22Rv1 (cell line): ENCODE measurements around the gene KYAT1.

Experiments used
- H3K27ac ChIP-seq: fragments of 450-650 bp; 2 replicates; pipeline ENCODE4 v1.5.1; 2017
- ZFX ChIP-seq: fragments of 450-650 bp; IDR thresholded peaks from 2 replicates; pipeline ENCODE4 v1.6.1; 2017; ENCODE audit warnings: antibody characterized with exemption, borderline replicate concordance
- TF ChIP-seq, protein P1 (sequence below): fragments of 450-650 bp; IDR thresholded peaks from 2 replicates; pipeline ENCODE4 v1.5.1; 2017; ENCODE audit warnings: mild to moderate bottlenecking

KYAT1 gene

DNA sequence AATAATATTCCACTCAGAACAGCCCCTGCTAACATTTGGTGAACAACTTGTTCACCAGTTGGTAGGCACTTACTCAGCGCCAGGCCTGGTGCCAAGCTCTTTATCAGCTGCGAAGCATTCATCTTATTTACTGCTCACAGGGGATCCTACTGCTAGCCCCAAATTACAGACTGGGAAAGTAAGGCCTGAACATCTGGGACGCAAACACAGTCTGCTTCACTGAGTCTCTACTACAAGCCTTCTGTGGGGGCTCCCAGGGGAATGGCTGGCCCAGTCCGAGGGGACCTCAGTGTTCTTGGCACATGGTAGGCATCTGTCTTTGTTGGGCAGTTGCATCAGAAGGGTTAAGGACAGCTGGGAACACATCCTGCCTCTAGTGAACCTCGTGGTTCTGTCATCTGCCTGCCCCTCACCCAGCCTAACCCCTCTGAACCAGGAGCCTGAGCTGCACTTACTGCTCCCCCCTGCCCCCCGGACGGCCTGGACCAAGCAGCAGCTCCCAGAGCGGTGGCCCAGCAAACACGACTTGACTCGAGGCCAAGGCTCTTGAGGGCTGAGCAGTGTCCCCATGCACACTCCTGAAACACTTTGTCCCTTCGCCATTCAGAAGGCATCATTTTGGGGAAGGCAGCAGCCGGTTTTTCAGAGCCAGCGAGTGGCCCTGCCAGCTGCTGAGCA, 38.8 kb upstream of the KYAT1 start, which contains the start of gene PHYHD1:
Gene PHYHD1, plus strand, starts transcription at position 602 of the 678 bp plus-strand sequence. CDS start 1,342 bp downstream, outside the sequence.
- H3K27ac ChIP-seq: peak within 1 kb of the TSS; percentile 91
- TF ChIP-seq ZFX: no peak
- TF ChIP-seq, protein P1, sequence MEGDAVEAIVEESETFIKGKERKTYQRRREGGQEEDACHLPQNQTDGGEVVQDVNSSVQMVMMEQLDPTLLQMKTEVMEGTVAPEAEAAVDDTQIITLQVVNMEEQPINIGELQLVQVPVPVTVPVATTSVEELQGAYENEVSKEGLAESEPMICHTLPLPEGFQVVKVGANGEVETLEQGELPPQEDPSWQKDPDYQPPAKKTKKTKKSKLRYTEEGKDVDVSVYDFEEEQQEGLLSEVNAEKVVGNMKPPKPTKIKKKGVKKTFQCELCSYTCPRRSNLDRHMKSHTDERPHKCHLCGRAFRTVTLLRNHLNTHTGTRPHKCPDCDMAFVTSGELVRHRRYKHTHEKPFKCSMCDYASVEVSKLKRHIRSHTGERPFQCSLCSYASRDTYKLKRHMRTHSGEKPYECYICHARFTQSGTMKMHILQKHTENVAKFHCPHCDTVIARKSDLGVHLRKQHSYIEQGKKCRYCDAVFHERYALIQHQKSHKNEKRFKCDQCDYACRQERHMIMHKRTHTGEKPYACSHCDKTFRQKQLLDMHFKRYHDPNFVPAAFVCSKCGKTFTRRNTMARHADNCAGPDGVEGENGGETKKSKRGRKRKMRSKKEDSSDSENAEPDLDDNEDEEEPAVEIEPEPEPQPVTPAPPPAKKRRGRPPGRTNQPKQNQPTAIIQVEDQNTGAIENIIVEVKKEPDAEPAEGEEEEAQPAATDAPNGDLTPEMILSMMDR: no peak

DNA sequence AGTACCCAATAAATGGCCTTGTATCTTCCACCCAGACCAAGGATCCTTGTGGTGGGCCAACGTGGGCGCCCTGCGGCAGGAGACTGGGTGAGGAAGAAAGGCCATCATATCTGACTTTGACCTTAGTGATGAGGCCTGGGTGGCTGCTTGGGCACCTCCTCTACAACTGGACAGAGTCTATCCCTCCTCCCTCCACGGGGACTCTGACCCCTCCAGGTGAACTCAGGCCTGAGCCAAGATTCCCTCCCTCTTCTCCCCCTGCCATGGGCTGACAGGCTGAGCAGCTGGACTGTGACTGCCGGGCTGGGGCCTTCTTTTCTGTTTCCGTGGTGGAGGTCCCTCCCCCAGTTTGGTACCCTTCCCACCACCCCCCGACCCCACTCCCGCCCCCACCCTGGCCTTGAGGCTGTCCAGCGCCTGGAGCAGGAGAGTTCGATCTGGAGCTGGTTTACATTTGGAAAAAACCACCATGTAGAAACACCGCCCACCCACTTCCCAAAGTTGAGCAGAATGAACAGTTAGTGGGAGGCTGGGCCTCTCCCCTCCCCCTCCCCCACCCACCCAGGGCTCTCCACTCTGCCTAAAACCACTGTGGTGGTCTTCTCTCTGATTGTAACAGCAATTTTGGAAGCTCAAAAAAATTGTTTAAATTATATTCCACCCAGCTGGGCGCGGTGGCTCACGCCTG, 37.8 kb upstream of the KYAT1 start:
- no peak for TF ChIP-seq ZFX
- TF ChIP-seq, protein P1: no peak
- peak overlapping the region; percentile 91 for H3K27ac ChIP-seq

DNA sequence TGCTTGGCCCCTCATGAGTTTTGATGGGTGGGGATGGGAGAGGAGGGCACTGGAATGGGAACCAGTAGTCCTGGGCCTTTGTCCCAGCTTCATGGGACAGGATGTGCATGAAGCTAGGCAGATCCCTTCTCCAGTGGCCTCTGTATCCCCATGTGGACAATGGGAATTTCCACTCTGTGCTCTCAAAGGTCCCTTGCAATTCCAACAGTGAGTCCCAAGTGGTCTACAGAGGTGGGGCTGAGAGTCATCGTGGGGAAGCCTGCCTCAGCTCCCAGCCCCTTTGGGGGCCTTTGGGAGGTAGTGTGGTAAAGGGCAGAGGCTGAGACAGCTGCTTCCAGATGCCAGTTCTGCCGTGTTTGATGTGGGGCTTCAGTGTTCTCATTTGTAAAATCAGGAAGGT, 37.2 kb upstream of the KYAT1 start:
- TF ChIP-seq, protein P1: no peak
- no peak for TF ChIP-seq ZFX
- peak overlapping the region; percentile 91 for H3K27ac ChIP-seq

DNA sequence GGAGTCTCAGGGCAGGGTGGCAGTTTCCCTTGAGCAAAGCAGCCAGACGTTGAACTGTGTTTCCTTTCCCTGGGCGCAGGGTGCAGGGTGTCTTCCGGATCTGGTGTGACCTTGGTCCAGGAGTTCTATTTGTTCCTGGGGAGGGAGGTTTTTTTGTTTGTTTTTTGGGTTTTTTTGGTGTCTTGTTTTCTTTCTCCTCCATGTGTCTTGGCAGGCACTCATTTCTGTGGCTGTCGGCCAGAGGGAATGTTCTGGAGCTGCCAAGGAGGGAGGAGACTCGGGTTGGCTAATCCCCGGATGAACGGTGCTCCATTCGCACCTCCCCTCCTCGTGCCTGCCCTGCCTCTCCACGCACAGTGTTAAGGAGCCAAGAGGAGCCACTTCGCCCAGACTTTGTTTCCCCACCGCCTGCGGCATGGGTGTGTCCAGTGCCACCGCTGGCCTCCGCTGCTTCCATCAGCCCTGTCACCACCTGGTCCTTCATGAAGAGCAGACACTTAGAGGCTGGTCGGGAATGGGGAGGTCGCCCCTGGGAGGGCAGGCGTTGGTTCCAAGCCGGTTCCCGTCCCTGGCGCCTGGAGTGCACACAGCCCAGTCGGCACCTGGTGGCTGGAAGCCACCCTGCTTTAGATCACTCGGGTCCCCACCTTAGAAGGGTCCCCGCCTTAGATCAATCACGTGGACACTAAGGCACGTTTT, 35.5 kb upstream of the KYAT1 start:
- TF ChIP-seq, protein P1: no peak
- no peak for TF ChIP-seq ZFX
- H3K27ac ChIP-seq: peak overlapping the region; percentile 91

DNA sequence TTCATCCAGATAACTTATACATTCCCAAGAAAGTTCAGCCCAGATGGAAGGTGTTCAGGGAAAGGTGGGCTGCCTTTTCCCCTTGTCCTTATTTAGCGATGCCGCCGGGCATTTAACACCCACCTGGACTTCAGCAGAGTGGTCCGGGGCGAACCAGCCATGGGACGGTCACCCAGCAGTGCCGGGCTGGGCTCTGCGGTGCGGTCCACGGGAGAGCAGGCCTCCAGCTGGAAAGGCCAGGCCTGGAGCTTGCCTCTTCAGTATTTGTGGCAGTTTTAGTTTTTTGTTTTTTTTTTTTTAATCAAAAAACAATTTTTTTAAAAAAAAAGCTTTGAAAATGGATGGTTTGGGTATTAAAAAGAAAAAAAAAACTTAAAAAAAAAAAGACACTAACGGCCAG, 35.0 kb upstream of the KYAT1 start:
- no peak for TF ChIP-seq ZFX
- TF ChIP-seq, protein P1: no peak
- H3K27ac ChIP-seq: peak overlapping the region; percentile 91

DNA sequence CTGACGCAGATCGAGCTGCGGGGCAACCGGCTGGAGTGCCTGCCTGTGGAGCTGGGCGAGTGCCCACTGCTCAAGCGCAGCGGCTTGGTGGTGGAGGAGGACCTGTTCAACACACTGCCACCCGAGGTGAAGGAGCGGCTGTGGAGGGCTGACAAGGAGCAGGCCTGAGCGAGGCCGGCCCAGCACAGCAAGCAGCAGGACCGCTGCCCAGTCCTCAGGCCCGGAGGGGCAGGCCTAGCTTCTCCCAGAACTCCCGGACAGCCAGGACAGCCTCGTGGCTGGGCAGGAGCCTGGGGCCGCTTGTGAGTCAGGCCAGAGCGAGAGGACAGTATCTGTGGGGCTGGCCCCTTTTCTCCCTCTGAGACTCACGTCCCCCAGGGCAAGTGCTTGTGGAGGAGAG, 34.5 kb upstream of the KYAT1 start:
- peak overlapping the region; percentile 91 for H3K27ac ChIP-seq
- TF ChIP-seq ZFX: no peak
- TF ChIP-seq, protein P1: no peak
